ENCODE measurements around the gene SVIL.

- no peak for TF ChIP-seq POLR2AphosphoS5 (IDR thresholded peaks at IDR 0.05; ENCODE audit: borderline replicate concordance, low read depth, low read length)
- TF ChIP-seq EZH2 (IDR thresholded peaks at IDR 0.05), result no peak
Observed at GRCh38 chr10:29584436-29584835, 50.3 kb downstream of the SVIL start.
